ENCODE measurements around the gene FAM83G.
"Not testable (repeated sequence)": the region's sequence is repeated elsewhere in the genome, so short reads cannot be mapped to it uniquely, and the experiment has no call there.

The FAM83G gene

DNA sequence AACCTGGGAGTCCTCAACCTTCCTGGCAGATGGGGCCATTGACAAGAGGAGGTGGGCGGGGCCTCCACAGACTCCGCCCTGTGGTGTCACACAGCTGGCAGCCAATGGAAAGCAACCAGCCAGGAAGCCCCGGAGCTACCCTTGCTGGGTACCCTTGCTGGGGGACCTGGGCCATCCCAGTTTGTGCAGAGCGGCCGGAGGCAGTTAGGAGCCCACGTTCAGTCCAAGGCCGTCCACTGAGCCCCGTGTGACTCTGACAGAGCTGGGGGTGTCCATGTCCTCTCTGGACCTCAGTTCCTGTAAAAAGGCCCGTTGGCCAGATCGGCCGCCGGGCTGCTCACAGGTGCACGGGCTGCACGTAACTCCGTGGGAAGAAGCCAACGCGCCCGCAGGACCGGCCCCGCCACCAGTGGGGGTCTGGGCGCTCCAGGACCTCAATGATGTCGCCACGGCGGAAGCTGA, 17.1 kb upstream of the FAM83G start:
- H3K4me3 ChIP-seq (ENCODE audit: control insufficient read depth, low read depth, low read length) = no peak overlapping the region
- DNase-seq (ENCODE audit: low read depth) = no peak
- no peak for TF ChIP-seq CTCF (IDR thresholded peaks at IDR 0.05; ENCODE audit: control insufficient read depth, insufficient read depth, low read depth, low read length, missing control alignments)

- H3K4me3 ChIP-seq (ENCODE audit: control insufficient read depth, low read depth, low read length); DNase-seq (ENCODE audit: low read depth): not testable (repeated sequence)
Measured at GRCh38 chr17:19021011-19021621, 16.6 kb upstream of the FAM83G start.

DNA sequence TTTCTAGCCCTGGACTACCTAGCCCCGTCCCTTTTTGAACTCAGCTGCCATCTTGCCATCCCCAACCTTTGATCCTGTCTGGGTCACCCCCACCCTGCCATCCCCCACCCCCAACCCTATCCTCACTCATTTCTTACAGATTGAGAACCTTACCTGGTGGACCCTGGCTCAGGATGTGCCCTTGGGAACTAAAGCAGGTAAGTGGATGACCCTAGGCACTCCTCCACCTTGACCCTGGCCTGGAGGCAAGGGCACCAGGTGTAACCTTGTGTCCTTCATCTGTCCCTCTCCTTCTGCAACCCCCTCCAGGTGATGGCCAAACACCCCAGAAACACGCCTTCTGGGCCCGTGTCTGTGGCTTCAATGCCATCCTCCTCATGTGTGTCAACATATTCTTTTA, 15.5 kb upstream of the FAM83G start:
- H3K4me3 ChIP-seq (ENCODE audit: control insufficient read depth, low read depth, low read length) = no peak overlapping the region
- TF ChIP-seq CTCF (IDR thresholded peaks at IDR 0.05; ENCODE audit: control insufficient read depth, insufficient read depth, low read depth, low read length, missing control alignments) = no peak
- no peak for DNase-seq (ENCODE audit: low read depth)

DNA sequence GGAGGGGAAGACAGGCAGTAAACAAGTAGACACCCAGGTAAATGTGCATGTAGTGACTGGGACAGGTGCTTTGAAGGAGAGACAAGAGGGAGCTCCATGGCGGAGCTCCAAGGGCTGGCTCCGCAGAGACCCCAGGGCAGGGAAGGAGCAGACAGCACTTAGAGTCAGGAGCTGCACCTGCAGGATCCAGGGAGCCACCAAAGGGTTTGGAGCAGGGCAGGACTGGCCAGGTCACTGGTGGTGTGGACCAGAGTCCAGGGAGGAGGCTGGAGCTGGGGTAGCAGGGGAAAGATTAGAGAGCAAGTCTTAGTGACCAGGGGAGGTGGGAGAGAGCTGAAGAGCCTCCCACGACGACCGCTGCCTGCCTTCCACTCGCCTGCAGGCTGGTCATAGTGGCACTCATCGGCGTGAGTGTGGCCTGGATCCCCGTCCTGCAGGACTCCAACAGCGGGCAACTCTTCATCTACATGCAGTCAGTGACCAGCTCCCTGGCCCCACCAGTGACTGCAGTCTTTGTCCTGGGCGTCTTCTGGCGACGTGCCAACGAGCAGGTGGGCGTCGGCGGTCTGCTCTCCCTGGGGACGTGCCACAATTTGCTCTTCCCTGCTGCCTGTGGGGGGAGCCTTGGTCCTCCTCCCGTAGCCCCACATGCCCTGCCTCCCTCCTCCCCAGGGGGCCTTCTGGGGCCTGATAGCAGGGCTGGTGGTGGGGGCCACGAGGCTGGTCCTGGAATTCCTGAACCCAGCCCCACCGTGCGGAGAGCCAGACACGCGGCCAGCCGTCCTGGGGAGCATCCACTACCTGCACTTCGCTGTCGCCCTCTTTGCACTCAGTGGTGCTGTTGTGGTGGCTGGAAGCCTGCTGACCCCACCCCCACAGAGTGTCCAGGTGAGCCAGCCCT, 14.7 kb upstream of the FAM83G start:
- DNase-seq (ENCODE audit: low read depth) = no peak
- H3K4me3 ChIP-seq (ENCODE audit: control insufficient read depth, low read depth, low read length) = no peak overlapping the region
- no peak for TF ChIP-seq CTCF (IDR thresholded peaks at IDR 0.05; ENCODE audit: control insufficient read depth, insufficient read depth, low read depth, low read length, missing control alignments)

DNA sequence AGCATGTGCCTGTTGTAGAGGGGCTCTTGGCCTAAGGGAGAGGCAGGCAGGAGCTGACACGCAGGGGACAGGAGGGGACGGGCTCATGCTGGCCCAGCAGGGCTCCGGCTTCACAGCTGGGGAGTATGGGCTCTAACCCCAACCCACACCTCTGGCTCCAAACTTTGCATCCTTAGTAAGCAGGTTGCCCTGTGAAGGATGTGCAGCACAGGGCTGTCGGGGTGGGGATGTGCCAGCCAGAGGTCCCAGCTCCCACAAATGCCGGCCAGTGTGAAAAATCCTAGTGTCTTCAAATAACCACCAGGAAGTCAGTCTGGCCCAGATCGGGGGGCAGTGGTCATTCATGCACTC, 14.0 kb upstream of the FAM83G start:
- no peak overlapping the region for H3K4me3 ChIP-seq (ENCODE audit: control insufficient read depth, low read depth, low read length)
- no peak for TF ChIP-seq CTCF (IDR thresholded peaks at IDR 0.05; ENCODE audit: control insufficient read depth, insufficient read depth, low read depth, low read length, missing control alignments)
- DNase-seq (ENCODE audit: low read depth) = no peak

DNA sequence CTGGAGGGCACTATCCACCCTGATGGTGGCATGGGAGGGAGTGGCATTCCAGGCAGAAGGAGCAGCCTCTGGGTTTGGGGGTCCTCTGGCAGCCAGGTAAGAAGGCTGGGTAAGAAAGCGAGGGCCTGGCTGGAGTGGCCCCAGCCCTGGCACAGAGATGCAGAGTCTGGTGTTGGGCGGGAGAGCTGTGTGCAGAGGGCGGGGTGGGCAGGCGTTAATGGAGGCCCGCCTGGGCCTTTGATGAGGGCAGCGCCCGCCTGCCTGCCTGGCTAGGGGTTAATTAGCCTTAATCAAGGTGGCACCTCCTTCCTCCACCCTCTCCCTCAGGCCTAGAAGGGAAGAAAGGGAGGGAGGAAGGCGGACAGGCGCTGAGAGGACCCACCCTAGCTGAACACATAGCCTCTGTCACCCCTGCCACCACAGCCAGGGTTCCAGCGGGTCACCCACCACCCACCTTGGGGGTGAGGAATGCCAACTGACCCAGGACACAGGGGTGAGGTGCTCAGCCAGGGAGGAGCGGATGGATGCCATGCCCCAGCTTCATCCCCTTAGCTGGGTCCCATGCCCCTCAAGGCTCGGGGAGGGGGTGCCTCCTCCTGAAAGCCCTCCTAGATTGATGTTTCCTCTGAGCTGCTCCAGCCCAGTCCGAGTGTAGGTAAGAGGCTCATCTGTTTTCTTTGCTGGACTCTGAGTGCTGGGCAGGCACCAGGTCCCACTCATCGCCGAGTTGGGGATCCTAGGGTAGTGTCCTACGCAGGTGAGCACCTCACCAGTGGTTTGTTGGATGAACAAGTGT, 13.4 kb upstream of the FAM83G start:
- no peak for DNase-seq (ENCODE audit: low read depth)
- H3K4me3 ChIP-seq (ENCODE audit: control insufficient read depth, low read depth, low read length) = no peak overlapping the region
- TF ChIP-seq CTCF (IDR thresholded peaks at IDR 0.05; ENCODE audit: control insufficient read depth, insufficient read depth, low read depth, low read length, missing control alignments) = no peak

Measured in AG09309 (cell line).